Effector CD4-positive, alpha-beta T cell (primary cell): Measurements from ENCODE around the gene TMEM272.

Source experiments
- DNase-seq: peaks from one replicate; pipeline ENCODE4 v3.0.0-alpha.2; 2020

Gene TMEM272

GRCh38 chr13:51780099-51780498 lies 64.9 kb downstream of the TMEM272 start:
- DNase-seq, result no peak

GRCh38 chr13:51778392-51778791 lies 66.6 kb downstream of the TMEM272 start:
- no peak for DNase-seq

- no peak for DNase-seq
Measured at GRCh38 chr13:51777921-51778320, 67.1 kb downstream of the TMEM272 start.

- DNase-seq, result no peak
Measured at GRCh38 chr13:51776179-51776578, 68.8 kb downstream of the TMEM272 start.

- no peak for DNase-seq
Measured at GRCh38 chr13:51773515-51773914, 71.5 kb downstream of the TMEM272 start.

- no peak for DNase-seq
Measured at GRCh38 chr13:51772781-51773180, 72.2 kb downstream of the TMEM272 start.

GRCh38 chr13:51772105-51772455 lies 72.9 kb downstream of the TMEM272 start:
- DNase-seq, result no peak

GRCh38 chr13:51771418-51772104 lies 73.4 kb downstream of the TMEM272 start:
- DNase-seq, result no peak

GRCh38 chr13:51770681-51771417 lies 74.1 kb downstream of the TMEM272 start:
- DNase-seq, result no peak

GRCh38 chr13:51770160-51770559 lies 74.8 kb downstream of the TMEM272 start:
- DNase-seq, result no peak

GRCh38 chr13:51769455-51770127 lies 75.4 kb downstream of the TMEM272 start:
- no peak for DNase-seq

GRCh38 chr13:51768976-51769375 lies 76.0 kb downstream of the TMEM272 start:
- no peak for DNase-seq

- no peak for DNase-seq
Measured at GRCh38 chr13:51768378-51768921, 76.5 kb downstream of the TMEM272 start.

GRCh38 chr13:51767100-51767499 lies 77.9 kb downstream of the TMEM272 start:
- no peak for DNase-seq

- no peak for DNase-seq
Measured at GRCh38 chr13:51765142-51765515, 79.8 kb downstream of the TMEM272 start.

GRCh38 chr13:51764184-51765141 lies 80.5 kb downstream of the TMEM272 start:
- DNase-seq, result peak; percentile 43

- no peak for DNase-seq
Measured at GRCh38 chr13:51763486-51763885, 81.5 kb downstream of the TMEM272 start.
